GM23338 (cell line): ENCODE results near the gene PLSCR4. TPM values are rescaled to one million over a fixed set of nuclear protein-coding genes. Genes with fewer than 3 reads are reported as not detected.

ENCODE experiments used
- ATAC-seq: fragments of 200-7000 bp; cut with Tn5 transposase; 3 replicates; pipeline ENCODE4 v1.9.1; 2020
- DNase-seq: peaks from one replicate; pipeline ENCODE4 v3.0.0-alpha.2; 2015; ENCODE audit warnings: low spot score
- H2AFZ ChIP-seq: fragments of 200-600 bp; sonication (generic); 2 replicates; pipeline ENCODE4 v1.8.0; 2016; ENCODE audit warnings: antibody characterized with exemption, mild to moderate bottlenecking, moderate library complexity
- H3F3A ChIP-seq: fragments of 200-600 bp; sonication (generic); replicated peaks from 2 replicates; pipeline ENCODE4 v1.8.0; 2017; ENCODE audit warnings: antibody characterized with exemption, mixed run types, low read depth
- H3K27ac ChIP-seq: fragments of 200-600 bp; sonication (generic); 2 replicates; pipeline ENCODE4 v1.6.1; 2016; ENCODE audit warnings: low read depth
- H3K27me3 ChIP-seq: fragments of 200-600 bp; sonication (generic); 2 replicates; pipeline ENCODE4 v1.8.0; 2016; ENCODE audit warnings: mild to moderate bottlenecking, mixed run types, moderate library complexity; ENCODE audit not compliant: insufficient read depth
- H3K36me3 ChIP-seq: fragments of 200-600 bp; sonication (generic); 2 replicates; pipeline ENCODE4 v1.8.0; 2016; ENCODE audit warnings: mild to moderate bottlenecking; ENCODE audit not compliant: insufficient read depth
- H3K4me1 ChIP-seq: fragments of 200-600 bp; sonication (generic); 2 replicates; pipeline ENCODE4 v1.8.0; 2016; ENCODE audit warnings: mild to moderate bottlenecking, moderate library complexity; ENCODE audit not compliant: insufficient read depth
- H3K4me2 ChIP-seq: fragments of 200-600 bp; sonication (generic); 2 replicates; pipeline ENCODE4 v1.7.1; 2017; ENCODE audit warnings: mixed run types
- H3K4me3 ChIP-seq: fragments of 200-600 bp; sonication (generic); 2 replicates; pipeline ENCODE4 v1.6.1; 2016; ENCODE audit warnings: mixed run types
- H3K79me2 ChIP-seq: fragments of 200-600 bp; sonication (generic); replicated peaks from 2 replicates; pipeline ENCODE4 v1.8.0; 2017; ENCODE audit warnings: mild to moderate bottlenecking; ENCODE audit not compliant: insufficient read depth
- H3K9me2 ChIP-seq: fragments of 200-600 bp; sonication (generic); 2 replicates; pipeline ENCODE4 v1.8.0; 2017; ENCODE audit not compliant: insufficient read depth
- H4K20me1 ChIP-seq: fragments of 200-600 bp; sonication (generic); replicated peaks from 2 replicates; pipeline ENCODE4 v1.8.0; 2017; ENCODE audit warnings: mild to moderate bottlenecking; ENCODE audit not compliant: insufficient read depth
- H3K27ac Mint-ChIP-seq: 2 replicates; pipeline ENCODE4 v1.8.0; 2020; ENCODE audit warnings: inconsistent platforms, mild to moderate bottlenecking, moderate library complexity, mixed read lengths
- H3K27me3 Mint-ChIP-seq: 3 replicates; pipeline ENCODE4 v1.8.0; 2022; ENCODE audit warnings: low read depth, mild to moderate bottlenecking, moderate library complexity, mixed read lengths, inconsistent platforms; ENCODE audit not compliant: insufficient read depth, poor library complexity
- H3K36me3 Mint-ChIP-seq: 3 replicates; pipeline ENCODE4 v1.8.0; 2021; ENCODE audit warnings: low read depth, mild to moderate bottlenecking, inconsistent platforms, moderate library complexity, mixed read lengths
- H3K4me1 Mint-ChIP-seq: 3 replicates; pipeline ENCODE4 v1.8.0; 2020; ENCODE audit warnings: mild to moderate bottlenecking, inconsistent platforms, mixed read lengths
- H3K4me3 Mint-ChIP-seq: 3 replicates; pipeline ENCODE4 v1.8.0; 2021; ENCODE audit warnings: moderate library complexity, mild to moderate bottlenecking, inconsistent platforms, mixed read lengths
- H3K9me3 Mint-ChIP-seq: 3 replicates; pipeline ENCODE4 v1.8.0; 2020; ENCODE audit warnings: moderate library complexity, mild to moderate bottlenecking, inconsistent platforms, mixed read lengths
- CREB1 ChIP-seq: fragments of 250-450 bp; sonication (Bioruptor Pico); IDR thresholded peaks from 2 replicates; pipeline ENCODE4 v1.5.0; 2020; ENCODE audit warnings: low read depth, mild to moderate bottlenecking, moderate library complexity
- EZH2phosphoT487 ChIP-seq: fragments of 200-600 bp; sonication (generic); IDR thresholded peaks from one replicate; pipeline ENCODE4 v1.8.1; 2018; ENCODE audit warnings: antibody characterized with exemption; ENCODE audit not compliant: unreplicated experiment
- JUNB ChIP-seq: IDR thresholded peaks from one replicate; pipeline ENCODE4 v1.6.1; 2016; ENCODE audit warnings: antibody characterized with exemption; ENCODE audit not compliant: unreplicated experiment
- NANOG ChIP-seq: IDR thresholded peaks from 2 replicates; pipeline ENCODE4 v1.6.1; 2016; ENCODE audit warnings: antibody characterized with exemption, borderline replicate concordance
- STAT1 ChIP-seq: IDR thresholded peaks from one replicate; pipeline ENCODE4 v1.6.1; 2016; ENCODE audit warnings: antibody characterized with exemption; ENCODE audit not compliant: unreplicated experiment
- ZNF114 ChIP-seq: fragments of 250-450 bp; sonication (Bioruptor Pico); IDR thresholded peaks from 2 replicates; pipeline ENCODE4 v1.5.0; 2020; ENCODE audit warnings: mild to moderate bottlenecking, moderate library complexity
- ZNF331 ChIP-seq: fragments of 250-450 bp; sonication (Bioruptor Pico); IDR thresholded peaks from 2 replicates; pipeline ENCODE4 v1.5.0; 2020; ENCODE audit warnings: low read depth, mild to moderate bottlenecking, moderate library complexity
- polyA plus RNA-seq: library from polyadenylated mRNA; unstranded; fragments of >200 nt; fragmentation: Nextera tagmentation; extraction: Ambion mirVana; gene quantifications from 2 replicates; pipeline ENCODE4 v1.2.1, GENCODE V29; 2016
- total RNA-seq: library from RNA; depleted of rRNA; stranded (reverse); fragments of >200 nt; shearing (Covaris generic); gene quantifications from 2 replicates; pipeline ENCODE4 v1.2.3, GENCODE V29; 2014
- TF ChIP-seq, protein P1 (sequence below): fragments of 250-450 bp; sonication (Bioruptor Pico); IDR thresholded peaks from 2 replicates; pipeline ENCODE4 v1.5.0; 2020; ENCODE audit warnings: mild to moderate bottlenecking, moderate library complexity
- TF ChIP-seq, protein P2 (sequence below): IDR thresholded peaks from one replicate; pipeline ENCODE4 v1.6.1; 2018; ENCODE audit warnings: antibody characterized with exemption; ENCODE audit not compliant: unreplicated experiment
- TF ChIP-seq, protein P3 (sequence below): IDR thresholded peaks from 2 replicates; pipeline ENCODE4 v1.6.1; 2016; ENCODE audit warnings: antibody characterized with exemption

Gene PLSCR4
- total and polyA plus RNA-seq, 2 experiments from 2014 or later, result 1.4 to 5.2 TPM

DNA sequence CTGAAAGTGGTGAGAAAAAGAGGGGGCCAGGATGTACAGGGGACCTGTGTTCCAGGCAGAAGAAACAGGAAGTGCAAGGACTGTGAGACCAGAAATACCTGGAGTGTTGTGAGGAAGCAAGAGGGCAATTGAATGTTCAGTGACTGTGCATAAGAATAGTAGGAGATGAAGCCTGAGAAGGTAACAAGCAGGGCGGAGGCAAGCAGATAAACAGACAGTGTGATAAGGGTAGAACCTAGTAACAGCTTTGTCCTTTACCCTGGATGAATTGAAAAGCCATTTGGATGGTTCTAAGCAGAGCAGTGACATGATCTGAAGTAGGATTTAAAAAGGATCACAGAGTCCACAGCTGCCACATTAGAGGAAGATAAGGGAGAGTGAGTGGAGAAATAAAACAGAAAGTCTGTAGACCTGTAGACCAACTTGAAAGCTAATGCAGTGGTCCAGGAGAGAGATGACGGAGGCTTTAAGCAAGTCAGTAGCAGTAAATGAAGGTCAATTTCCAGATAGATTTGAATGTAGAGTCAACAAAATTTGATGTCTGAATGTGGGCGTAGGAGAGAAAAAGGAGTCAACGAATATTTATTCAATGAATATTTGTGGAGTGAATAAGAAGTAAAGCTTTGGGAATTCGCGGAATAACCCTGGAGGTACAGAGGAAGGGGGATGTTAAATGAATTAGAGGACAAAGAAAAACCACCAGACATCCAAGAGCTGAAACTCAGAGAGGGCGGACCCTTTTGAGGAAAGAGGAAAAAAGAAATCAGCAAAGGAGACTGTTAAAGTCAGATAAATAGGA, 85.7 kb downstream of the PLSCR4 start:
- no peaks in the 10 kb centered on the region for H3K36me3 ChIP-seq
- no peaks in the 10 kb centered on the region for H4K20me1 ChIP-seq
- H3K36me3 Mint-ChIP-seq, result no peaks in the 10 kb centered on the region
- H3K4me3 ChIP-seq, result no peak overlapping the region
- no peak for TF ChIP-seq ZNF331 (CRISPR knock-in tag)
- TF ChIP-seq CREB1 (CRISPR knock-in tag), result no peak
- TF ChIP-seq STAT1, result no peak
- H3K27ac ChIP-seq, result no peak overlapping the region
- H3K27me3 ChIP-seq, result peaks cover 16% of the 10 kb centered on the region
- H3K27ac Mint-ChIP-seq, result no peak overlapping the region
- H3K9me3 Mint-ChIP-seq, result no peaks in the 10 kb centered on the region
- H2AFZ ChIP-seq, result 0 out of 2 replicates have a peak overlapping the region, but pooled peaks have one; percentile 10
- H3K4me1 Mint-ChIP-seq, result peaks cover 28% of the 10 kb centered on the region
- peak overlapping the region; percentile 34; the same call in 1 of the 2 replicates for H3K4me2 ChIP-seq
- ATAC-seq (no peak), DNase-seq (no peak)
- peaks cover 6% of the 10 kb centered on the region; the same call in 1 of the 2 replicates for H3F3A ChIP-seq
- H3K27me3 Mint-ChIP-seq, result peaks cover 8% of the 10 kb centered on the region
- H3K79me2 ChIP-seq, result no peaks in the 10 kb centered on the region
- no peak overlapping the region; the same call in 2 of the 3 replicates for H3K4me3 Mint-ChIP-seq
- peaks cover 24% of the 10 kb centered on the region for H3K4me1 ChIP-seq
- 0 out of 2 replicates have a peak, but pooled peaks cover 7% of the 10 kb centered on the region for H3K9me2 ChIP-seq

DNA sequence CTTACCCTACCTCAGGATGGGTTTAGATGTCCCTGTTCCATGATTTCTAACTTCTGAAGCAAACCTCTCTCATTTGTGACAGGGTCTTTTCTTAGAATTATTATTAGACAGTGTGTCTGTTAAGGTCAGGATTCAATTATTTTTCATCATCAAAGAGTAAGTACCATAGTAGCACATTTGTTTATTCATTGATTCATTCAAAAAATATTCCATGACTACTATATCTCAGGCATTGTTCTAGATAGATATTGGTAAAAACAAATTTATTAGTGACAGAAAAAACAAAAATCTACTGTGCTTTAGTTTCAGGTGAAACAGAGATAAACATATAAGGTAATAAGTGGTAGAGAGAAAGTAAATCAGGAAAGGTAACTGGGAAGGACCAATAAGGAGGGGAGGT, 86.4 kb downstream of the PLSCR4 start:
- no peak overlapping the region for H2AFZ ChIP-seq
- no peaks in the 10 kb centered on the region for H4K20me1 ChIP-seq
- Mint-ChIP-seq H3K4me3 (no peak overlapping the region; the same call in 2 of the 3 replicates), H3K4me1 (peaks cover 31% of the 10 kb centered on the region), H3K9me3 (no peaks in the 10 kb centered on the region), H3K27ac (no peak overlapping the region), H3K36me3 (no peaks in the 10 kb centered on the region), H3K27me3 (peaks cover 8% of the 10 kb centered on the region)
- no peak overlapping the region for H3K27ac ChIP-seq
- no peak overlapping the region for H3K4me3 ChIP-seq
- H3K36me3 ChIP-seq, result no peaks in the 10 kb centered on the region
- peaks cover 6% of the 10 kb centered on the region; the same call in 1 of the 2 replicates for H3F3A ChIP-seq
- 0 out of 2 replicates have a peak, but pooled peaks cover 7% of the 10 kb centered on the region for H3K9me2 ChIP-seq
- H3K79me2 ChIP-seq, result peaks cover 3% of the 10 kb centered on the region; the same call in 1 of the 2 replicates
- ATAC-seq (no peak), DNase-seq (no peak)
- no peak overlapping the region for H3K4me2 ChIP-seq
- peaks cover 26% of the 10 kb centered on the region for H3K4me1 ChIP-seq
- H3K27me3 ChIP-seq, result peaks cover 16% of the 10 kb centered on the region
- no peak for TF ChIP-seq ZNF114 (CRISPR knock-in tag)
- TF ChIP-seq EZH2phosphoT487, result no peak
- TF ChIP-seq, protein P1, sequence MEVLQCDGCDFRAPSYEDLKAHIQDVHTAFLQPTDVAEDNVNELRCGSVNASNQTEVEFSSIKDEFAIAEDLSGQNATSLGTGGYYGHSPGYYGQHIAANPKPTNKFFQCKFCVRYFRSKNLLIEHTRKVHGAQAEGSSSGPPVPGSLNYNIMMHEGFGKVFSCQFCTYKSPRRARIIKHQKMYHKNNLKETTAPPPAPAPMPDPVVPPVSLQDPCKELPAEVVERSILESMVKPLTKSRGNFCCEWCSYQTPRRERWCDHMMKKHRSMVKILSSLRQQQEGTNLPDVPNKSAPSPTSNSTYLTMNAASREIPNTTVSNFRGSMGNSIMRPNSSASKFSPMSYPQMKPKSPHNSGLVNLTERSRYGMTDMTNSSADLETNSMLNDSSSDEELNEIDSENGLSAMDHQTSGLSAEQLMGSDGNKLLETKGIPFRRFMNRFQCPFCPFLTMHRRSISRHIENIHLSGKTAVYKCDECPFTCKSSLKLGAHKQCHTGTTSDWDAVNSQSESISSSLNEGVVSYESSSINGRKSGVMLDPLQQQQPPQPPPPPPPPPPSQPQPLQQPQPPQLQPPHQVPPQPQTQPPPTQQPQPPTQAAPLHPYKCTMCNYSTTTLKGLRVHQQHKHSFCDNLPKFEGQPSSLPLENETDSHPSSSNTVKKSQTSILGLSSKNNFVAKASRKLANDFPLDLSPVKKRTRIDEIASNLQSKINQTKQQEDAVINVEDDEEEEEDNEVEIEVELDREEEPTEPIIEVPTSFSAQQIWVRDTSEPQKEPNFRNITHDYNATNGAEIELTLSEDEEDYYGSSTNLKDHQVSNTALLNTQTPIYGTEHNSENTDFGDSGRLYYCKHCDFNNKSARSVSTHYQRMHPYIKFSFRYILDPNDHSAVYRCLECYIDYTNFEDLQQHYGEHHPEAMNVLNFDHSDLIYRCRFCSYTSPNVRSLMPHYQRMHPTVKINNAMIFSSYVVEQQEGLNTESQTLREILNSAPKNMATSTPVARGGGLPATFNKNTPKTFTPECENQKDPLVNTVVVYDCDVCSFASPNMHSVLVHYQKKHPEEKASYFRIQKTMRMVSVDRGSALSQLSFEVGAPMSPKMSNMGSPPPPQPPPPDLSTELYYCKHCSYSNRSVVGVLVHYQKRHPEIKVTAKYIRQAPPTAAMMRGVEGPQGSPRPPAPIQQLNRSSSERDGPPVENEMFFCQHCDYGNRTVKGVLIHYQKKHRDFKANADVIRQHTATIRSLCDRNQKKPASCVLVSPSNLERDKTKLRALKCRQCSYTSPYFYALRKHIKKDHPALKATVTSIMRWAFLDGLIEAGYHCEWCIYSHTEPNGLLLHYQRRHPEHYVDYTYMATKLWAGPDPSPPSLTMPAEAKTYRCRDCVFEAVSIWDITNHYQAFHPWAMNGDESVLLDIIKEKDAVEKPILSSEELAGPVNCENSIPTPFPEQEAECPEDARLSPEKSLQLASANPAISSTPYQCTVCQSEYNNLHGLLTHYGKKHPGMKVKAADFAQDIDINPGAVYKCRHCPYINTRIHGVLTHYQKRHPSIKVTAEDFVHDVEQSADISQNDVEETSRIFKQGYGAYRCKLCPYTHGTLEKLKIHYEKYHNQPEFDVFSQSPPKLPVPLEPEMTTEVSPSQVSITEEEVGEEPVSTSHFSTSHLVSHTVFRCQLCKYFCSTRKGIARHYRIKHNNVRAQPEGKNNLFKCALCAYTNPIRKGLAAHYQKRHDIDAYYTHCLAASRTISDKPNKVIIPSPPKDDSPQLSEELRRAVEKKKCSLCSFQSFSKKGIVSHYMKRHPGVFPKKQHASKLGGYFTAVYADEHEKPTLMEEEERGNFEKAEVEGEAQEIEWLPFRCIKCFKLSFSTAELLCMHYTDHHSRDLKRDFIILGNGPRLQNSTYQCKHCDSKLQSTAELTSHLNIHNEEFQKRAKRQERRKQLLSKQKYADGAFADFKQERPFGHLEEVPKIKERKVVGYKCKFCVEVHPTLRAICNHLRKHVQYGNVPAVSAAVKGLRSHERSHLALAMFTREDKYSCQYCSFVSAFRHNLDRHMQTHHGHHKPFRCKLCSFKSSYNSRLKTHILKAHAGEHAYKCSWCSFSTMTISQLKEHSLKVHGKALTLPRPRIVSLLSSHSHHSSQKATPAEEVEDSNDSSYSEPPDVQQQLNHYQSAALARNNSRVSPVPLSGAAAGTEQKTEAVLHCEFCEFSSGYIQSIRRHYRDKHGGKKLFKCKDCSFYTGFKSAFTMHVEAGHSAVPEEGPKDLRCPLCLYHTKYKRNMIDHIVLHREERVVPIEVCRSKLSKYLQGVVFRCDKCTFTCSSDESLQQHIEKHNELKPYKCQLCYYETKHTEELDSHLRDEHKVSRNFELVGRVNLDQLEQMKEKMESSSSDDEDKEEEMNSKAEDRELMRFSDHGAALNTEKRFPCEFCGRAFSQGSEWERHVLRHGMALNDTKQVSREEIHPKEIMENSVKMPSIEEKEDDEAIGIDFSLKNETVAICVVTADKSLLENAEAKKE, result no peak
- TF ChIP-seq, protein P2, sequence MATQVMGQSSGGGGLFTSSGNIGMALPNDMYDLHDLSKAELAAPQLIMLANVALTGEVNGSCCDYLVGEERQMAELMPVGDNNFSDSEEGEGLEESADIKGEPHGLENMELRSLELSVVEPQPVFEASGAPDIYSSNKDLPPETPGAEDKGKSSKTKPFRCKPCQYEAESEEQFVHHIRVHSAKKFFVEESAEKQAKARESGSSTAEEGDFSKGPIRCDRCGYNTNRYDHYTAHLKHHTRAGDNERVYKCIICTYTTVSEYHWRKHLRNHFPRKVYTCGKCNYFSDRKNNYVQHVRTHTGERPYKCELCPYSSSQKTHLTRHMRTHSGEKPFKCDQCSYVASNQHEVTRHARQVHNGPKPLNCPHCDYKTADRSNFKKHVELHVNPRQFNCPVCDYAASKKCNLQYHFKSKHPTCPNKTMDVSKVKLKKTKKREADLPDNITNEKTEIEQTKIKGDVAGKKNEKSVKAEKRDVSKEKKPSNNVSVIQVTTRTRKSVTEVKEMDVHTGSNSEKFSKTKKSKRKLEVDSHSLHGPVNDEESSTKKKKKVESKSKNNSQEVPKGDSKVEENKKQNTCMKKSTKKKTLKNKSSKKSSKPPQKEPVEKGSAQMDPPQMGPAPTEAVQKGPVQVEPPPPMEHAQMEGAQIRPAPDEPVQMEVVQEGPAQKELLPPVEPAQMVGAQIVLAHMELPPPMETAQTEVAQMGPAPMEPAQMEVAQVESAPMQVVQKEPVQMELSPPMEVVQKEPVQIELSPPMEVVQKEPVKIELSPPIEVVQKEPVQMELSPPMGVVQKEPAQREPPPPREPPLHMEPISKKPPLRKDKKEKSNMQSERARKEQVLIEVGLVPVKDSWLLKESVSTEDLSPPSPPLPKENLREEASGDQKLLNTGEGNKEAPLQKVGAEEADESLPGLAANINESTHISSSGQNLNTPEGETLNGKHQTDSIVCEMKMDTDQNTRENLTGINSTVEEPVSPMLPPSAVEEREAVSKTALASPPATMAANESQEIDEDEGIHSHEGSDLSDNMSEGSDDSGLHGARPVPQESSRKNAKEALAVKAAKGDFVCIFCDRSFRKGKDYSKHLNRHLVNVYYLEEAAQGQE, result no peak
- TF ChIP-seq NANOG, result no peak
- no peak for TF ChIP-seq JUNB
- TF ChIP-seq, protein P3, sequence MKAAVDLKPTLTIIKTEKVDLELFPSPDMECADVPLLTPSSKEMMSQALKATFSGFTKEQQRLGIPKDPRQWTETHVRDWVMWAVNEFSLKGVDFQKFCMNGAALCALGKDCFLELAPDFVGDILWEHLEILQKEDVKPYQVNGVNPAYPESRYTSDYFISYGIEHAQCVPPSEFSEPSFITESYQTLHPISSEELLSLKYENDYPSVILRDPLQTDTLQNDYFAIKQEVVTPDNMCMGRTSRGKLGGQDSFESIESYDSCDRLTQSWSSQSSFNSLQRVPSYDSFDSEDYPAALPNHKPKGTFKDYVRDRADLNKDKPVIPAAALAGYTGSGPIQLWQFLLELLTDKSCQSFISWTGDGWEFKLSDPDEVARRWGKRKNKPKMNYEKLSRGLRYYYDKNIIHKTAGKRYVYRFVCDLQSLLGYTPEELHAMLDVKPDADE, result no peak
